HG03354 (cell line): ENCODE data around the gene PLK1.
"Not testable (repeated sequence)": the region's sequence is repeated elsewhere in the genome, so short reads cannot be mapped to it uniquely, and the experiment has no call there.

Experiments used
- ATAC-seq: cut with Tn5 transposase; IDR thresholded peaks from one replicate; pipeline ENCODE4 v1.9.1; 2021; ENCODE audit warnings: mild to moderate bottlenecking; ENCODE audit not compliant: unreplicated experiment, poor library complexity, severe bottlenecking

Gene PLK1

GRCh38 chr16:23678430-23679273 is at the start of gene PLK1:
Gene PLK1, plus strand, starts transcription at chr16:23678889. Its CDS starts 44 bp downstream, at chr16:23678933.
- ATAC-seq: peak; percentile 94

GRCh38 chr16:23629516-23629915 is 49.2 kb upstream of the PLK1 start:
- ATAC-seq: no peak

- not testable (repeated sequence) for ATAC-seq
Measured at GRCh38 chr16:23631874-23632273, 46.8 kb upstream of the PLK1 start.

- no peak for ATAC-seq
Measured at GRCh38 chr16:23634461-23635036, 44.1 kb upstream of the PLK1 start.

- ATAC-seq: no peak
Measured at GRCh38 chr16:23635958-23636357, 42.7 kb upstream of the PLK1 start.

GRCh38 chr16:23640615-23640930 is 38.1 kb upstream of the PLK1 start:
- ATAC-seq: peak; percentile 19

- ATAC-seq: peak; percentile 96
Measured at GRCh38 chr16:23640931-23641765, 37.5 kb upstream of the PLK1 start, which contains the start of the genes DCTN5 and PALB2. Gene DCTN5, plus strand, starts transcription at chr16:23641466. Its CDS starts 77 bp downstream, at chr16:23641543. Gene PALB2, minus strand, starts transcription at chr16:23641310. Its CDS starts 153 bp downstream, at chr16:23641157.

GRCh38 chr16:23642246-23642774 is 36.4 kb upstream of the PLK1 start:
- no peak for ATAC-seq

- ATAC-seq: no peak
Measured at GRCh38 chr16:23650674-23651416, 27.8 kb upstream of the PLK1 start.

GRCh38 chr16:23651943-23652468 is 26.7 kb upstream of the PLK1 start:
- ATAC-seq: no peak

GRCh38 chr16:23663918-23664317 is 14.8 kb upstream of the PLK1 start:
- ATAC-seq: no peak

GRCh38 chr16:23666571-23667354 is 11.9 kb upstream of the PLK1 start:
- ATAC-seq: no peak

GRCh38 chr16:23667355-23667659 is 11.4 kb upstream of the PLK1 start:
- ATAC-seq: no peak

GRCh38 chr16:23668225-23668624 is 10.5 kb upstream of the PLK1 start:
- no peak for ATAC-seq

GRCh38 chr16:23668873-23669272 is 9.8 kb upstream of the PLK1 start:
- ATAC-seq: no peak

GRCh38 chr16:23670137-23670776 is 8.4 kb upstream of the PLK1 start:
- peak; percentile 97 for ATAC-seq

GRCh38 chr16:23673971-23674614 is 4.6 kb upstream of the PLK1 start:
- ATAC-seq: no peak
